ENCODE data around the gene PLSCR4.
A peak's percentile ranks its signal among the peaks of the same experiment; 100 is the strongest.

Gene PLSCR4

GRCh38 chr3:146157325-146158060 is 93.4 kb downstream of the PLSCR4 start:
- H3K9me3 ChIP-seq (replicated peaks; ENCODE audit: low read length): no peaks in the 10 kb centered on the region
- H3K4me1 ChIP-seq (ENCODE audit: control insufficient read depth, insufficient read depth, low read length): peaks cover 33% of the 10 kb centered on the region
- H3K27me3 ChIP-seq (ENCODE audit: control insufficient read depth, insufficient read depth, low read length): no peaks in the 10 kb centered on the region
- peak overlapping the region; percentile 87 for H3K9ac ChIP-seq (ENCODE audit: low read depth, low read length)
- peak overlapping the region; percentile 94 for H3K4me3 ChIP-seq (ENCODE audit: low read length)
- peak overlapping the region; percentile 92 for H3K4me2 ChIP-seq (ENCODE audit: low read length)
- peaks cover 15% of the 10 kb centered on the region for H3K36me3 ChIP-seq (ENCODE audit: insufficient read depth, low read length)

DNA sequence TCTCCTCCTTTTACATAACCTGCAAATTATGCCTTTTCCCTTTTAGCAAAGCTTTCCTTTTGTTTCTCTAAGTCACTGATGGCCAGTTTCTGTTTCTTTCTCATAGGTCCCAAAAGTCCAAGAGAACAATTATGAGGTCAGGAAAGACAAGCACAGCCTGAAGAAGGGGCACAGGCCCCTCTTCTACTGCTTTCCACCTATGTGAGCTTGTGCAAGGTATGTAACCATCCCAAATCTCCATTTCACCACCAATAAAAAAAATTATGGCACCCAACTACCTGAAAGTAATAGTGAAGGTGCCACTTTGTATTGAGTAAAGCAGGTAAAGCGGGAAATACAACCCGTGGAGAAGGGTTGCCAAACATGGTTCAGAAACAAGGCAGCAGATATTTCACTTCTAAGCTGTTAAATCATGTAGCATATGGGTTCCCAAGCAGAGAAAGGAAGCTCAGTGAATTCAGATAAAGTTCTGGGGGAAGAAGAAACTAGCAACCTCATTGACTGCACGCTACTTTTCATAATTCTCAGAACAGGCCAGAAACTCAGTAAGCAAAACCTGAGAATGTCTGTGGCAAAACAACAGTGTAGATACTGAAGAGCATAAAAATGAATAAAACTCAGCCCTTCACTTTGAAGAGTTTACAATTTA is 94.1 kb downstream of the PLSCR4 start:
- peak overlapping the region; percentile 94 for H3K4me3 ChIP-seq (ENCODE audit: low read length)
- H3K4me1 ChIP-seq (ENCODE audit: control insufficient read depth, insufficient read depth, low read length): peaks cover 26% of the 10 kb centered on the region
- no peaks in the 10 kb centered on the region for H3K9me3 ChIP-seq (replicated peaks; ENCODE audit: low read length)
- peak overlapping the region; percentile 92 for H3K4me2 ChIP-seq (ENCODE audit: low read length)
- H3K27me3 ChIP-seq (ENCODE audit: control insufficient read depth, insufficient read depth, low read length): no peaks in the 10 kb centered on the region
- H3K9ac ChIP-seq (ENCODE audit: low read depth, low read length): peak overlapping the region; percentile 87
- peaks cover 19% of the 10 kb centered on the region for H3K36me3 ChIP-seq (ENCODE audit: insufficient read depth, low read length)

DNA sequence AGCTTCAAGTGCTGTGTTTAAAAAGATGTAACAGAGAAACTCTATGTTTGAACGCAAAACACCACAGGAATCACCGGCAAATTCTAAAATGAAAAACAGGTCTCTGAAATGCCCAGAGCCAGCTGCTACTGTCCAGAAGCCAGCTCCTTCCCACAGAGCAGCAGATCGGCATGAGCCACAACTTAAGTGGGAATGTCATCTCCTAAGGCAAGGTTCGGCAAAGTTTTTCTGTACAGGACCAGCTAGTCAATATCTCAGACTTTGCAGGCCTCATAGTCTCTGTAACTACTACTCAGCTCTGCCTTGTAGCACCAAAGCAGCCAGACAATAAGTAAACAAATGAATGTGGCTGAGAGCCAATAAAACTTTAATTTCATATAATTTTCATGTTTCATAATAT is 94.8 kb downstream of the PLSCR4 start:
- Histone ChIP-seq H3K4me2 (ENCODE audit: low read length) (peak overlapping the region; percentile 92), H3K9ac (ENCODE audit: low read depth, low read length) (peak overlapping the region; percentile 87), H3K36me3 (ENCODE audit: insufficient read depth, low read length) (peaks cover 25% of the 10 kb centered on the region), H3K9me3 (replicated peaks; ENCODE audit: low read length) (no peaks in the 10 kb centered on the region), H3K27me3 (ENCODE audit: control insufficient read depth, insufficient read depth, low read length) (no peaks in the 10 kb centered on the region), H3K4me1 (ENCODE audit: control insufficient read depth, insufficient read depth, low read length) (peaks cover 25% of the 10 kb centered on the region), H3K4me3 (ENCODE audit: low read length) (peak overlapping the region; percentile 94)

DNA sequence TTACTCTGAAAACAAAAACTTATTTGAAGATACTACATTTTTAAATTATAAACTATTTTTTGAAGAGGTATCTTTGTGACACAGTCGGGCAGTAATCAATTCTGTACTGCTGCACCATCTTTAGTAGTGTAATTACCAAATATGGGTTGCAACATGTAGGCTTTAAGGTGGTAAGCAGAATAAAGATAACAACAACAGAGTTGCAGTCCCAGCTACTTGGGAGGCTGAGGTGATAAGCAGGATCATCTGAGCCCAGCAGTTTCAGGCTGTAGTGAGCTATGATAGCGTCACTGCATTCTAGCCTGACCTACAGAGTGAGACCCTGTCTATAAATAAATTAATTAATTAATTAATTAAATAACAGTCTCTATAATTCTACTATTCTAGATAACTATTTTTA is 95.9 kb downstream of the PLSCR4 start:
- Histone ChIP-seq H3K9me3 (replicated peaks; ENCODE audit: low read length) (no peaks in the 10 kb centered on the region), H3K4me1 (ENCODE audit: control insufficient read depth, insufficient read depth, low read length) (peaks cover 25% of the 10 kb centered on the region), H3K9ac (ENCODE audit: low read depth, low read length) (no peak overlapping the region)

GRCh38 chr3:146154316-146154715 is 96.6 kb downstream of the PLSCR4 start:
- Histone ChIP-seq H3K9ac (ENCODE audit: low read depth, low read length) (no peak overlapping the region), H3K9me3 (replicated peaks; ENCODE audit: low read length) (no peaks in the 10 kb centered on the region), H3K4me2 (ENCODE audit: low read length) (no peak overlapping the region), H3K27me3 (ENCODE audit: control insufficient read depth, insufficient read depth, low read length) (no peaks in the 10 kb centered on the region), H3K36me3 (ENCODE audit: insufficient read depth, low read length) (peaks cover 37% of the 10 kb centered on the region), H3K4me3 (ENCODE audit: low read length) (no peak overlapping the region), H3K4me1 (ENCODE audit: control insufficient read depth, insufficient read depth, low read length) (peaks cover 25% of the 10 kb centered on the region)

More for the DNA sequence above, 95.9 kb downstream of the PLSCR4 start:
- Histone ChIP-seq H3K4me3 (ENCODE audit: low read length) (no peak overlapping the region), H3K27me3 (ENCODE audit: control insufficient read depth, insufficient read depth, low read length) (no peaks in the 10 kb centered on the region), H3K4me2 (ENCODE audit: low read length) (peak overlapping the region; percentile 19), H3K36me3 (ENCODE audit: insufficient read depth, low read length) (peaks cover 36% of the 10 kb centered on the region)

DNA sequence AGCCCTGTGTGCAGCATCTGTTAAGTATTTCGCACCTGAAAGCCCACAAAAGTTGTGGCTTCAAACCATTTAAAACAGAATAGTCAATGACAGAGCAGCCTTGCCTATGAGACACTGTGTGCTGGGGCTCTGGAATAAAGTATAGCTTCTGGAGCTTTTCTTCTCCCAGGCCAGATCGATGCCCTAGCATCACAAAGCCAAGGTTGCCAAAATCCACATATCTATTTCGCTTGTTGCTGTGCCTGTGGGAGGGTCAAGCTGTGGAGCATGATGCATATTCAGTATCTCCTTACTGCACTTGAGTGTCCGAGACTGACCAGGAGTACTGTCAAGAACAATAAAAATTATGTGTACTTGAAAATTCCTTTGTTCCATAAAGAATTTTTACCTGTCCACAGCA is 97.5 kb downstream of the PLSCR4 start:
- no peak overlapping the region for H3K4me3 ChIP-seq (ENCODE audit: low read length)
- H3K9ac ChIP-seq (ENCODE audit: low read depth, low read length): no peak overlapping the region
- no peaks in the 10 kb centered on the region for H3K27me3 ChIP-seq (ENCODE audit: control insufficient read depth, insufficient read depth, low read length)
- H3K4me1 ChIP-seq (ENCODE audit: control insufficient read depth, insufficient read depth, low read length): peaks cover 30% of the 10 kb centered on the region
- peaks cover 37% of the 10 kb centered on the region for H3K36me3 ChIP-seq (ENCODE audit: insufficient read depth, low read length)
- peak overlapping the region; percentile 20 for H3K4me2 ChIP-seq (ENCODE audit: low read length)
- H3K9me3 ChIP-seq (replicated peaks; ENCODE audit: low read length): no peaks in the 10 kb centered on the region

GRCh38 chr3:146152834-146153233 is 98.1 kb downstream of the PLSCR4 start:
- Histone ChIP-seq H3K9me3 (replicated peaks; ENCODE audit: low read length) (no peaks in the 10 kb centered on the region), H3K4me2 (ENCODE audit: low read length) (peak overlapping the region; percentile 20), H3K9ac (ENCODE audit: low read depth, low read length) (peak overlapping the region; percentile 7), H3K4me1 (ENCODE audit: control insufficient read depth, insufficient read depth, low read length) (peaks cover 27% of the 10 kb centered on the region), H3K27me3 (ENCODE audit: control insufficient read depth, insufficient read depth, low read length) (no peaks in the 10 kb centered on the region), H3K36me3 (ENCODE audit: insufficient read depth, low read length) (peaks cover 37% of the 10 kb centered on the region), H3K4me3 (ENCODE audit: low read length) (no peak overlapping the region)

DNA sequence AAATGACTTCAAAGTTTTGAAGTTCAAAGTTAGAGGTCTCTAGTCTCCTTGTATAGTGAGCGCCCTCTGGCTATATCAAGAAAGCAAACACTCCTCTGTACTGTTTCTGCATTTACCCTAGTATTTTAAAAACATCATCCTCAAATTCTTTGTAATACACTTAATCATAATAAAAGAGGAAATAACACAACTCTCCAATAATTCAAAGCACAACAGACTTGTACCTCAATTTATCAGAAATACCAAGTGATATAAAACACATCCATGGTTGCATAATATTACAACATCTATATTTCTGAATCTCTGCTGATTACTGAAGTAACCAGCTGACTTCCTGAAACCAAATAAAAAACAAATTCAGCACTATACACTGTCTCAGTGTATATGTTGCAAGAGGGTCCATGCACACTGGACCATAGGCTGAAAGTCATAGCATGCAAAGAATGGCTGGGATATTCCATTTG is 102.4 kb downstream of the PLSCR4 start:
- Histone ChIP-seq H3K4me1 (ENCODE audit: control insufficient read depth, insufficient read depth, low read length) (peaks cover 13% of the 10 kb centered on the region), H3K36me3 (ENCODE audit: insufficient read depth, low read length) (peaks cover 54% of the 10 kb centered on the region), H3K27me3 (ENCODE audit: control insufficient read depth, insufficient read depth, low read length) (no peaks in the 10 kb centered on the region), H3K9me3 (replicated peaks; ENCODE audit: low read length) (no peaks in the 10 kb centered on the region), H3K9ac (ENCODE audit: low read depth, low read length) (no peak overlapping the region), H3K4me2 (ENCODE audit: low read length) (no peak overlapping the region), H3K4me3 (ENCODE audit: low read length) (no peak overlapping the region)

DNA sequence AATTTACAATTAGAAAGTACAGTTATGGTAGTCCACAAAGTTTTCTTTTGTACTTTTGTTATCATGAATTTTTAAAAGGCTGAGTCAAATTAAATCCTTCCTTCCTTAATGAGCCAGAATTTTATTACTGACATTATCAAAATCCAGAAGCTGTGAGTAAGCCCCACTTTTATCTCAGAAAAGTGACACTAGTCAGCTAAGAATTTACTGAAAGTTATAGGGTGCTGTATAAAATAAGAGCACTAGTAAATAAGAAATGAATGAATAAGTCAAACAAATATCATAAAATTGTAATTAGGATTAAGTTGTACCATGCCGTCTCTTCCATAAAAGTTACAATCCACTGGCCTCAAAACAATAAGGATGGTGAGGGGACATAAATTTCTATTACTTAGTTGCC is 105.3 kb downstream of the PLSCR4 start:
- H3K9me3 ChIP-seq (replicated peaks; ENCODE audit: low read length): no peaks in the 10 kb centered on the region
- H3K36me3 ChIP-seq (ENCODE audit: insufficient read depth, low read length): peaks cover 31% of the 10 kb centered on the region
- peaks cover 24% of the 10 kb centered on the region for H3K4me1 ChIP-seq (ENCODE audit: control insufficient read depth, insufficient read depth, low read length)
- H3K4me3 ChIP-seq (ENCODE audit: low read length): no peak overlapping the region
- H3K9ac ChIP-seq (ENCODE audit: low read depth, low read length): no peak overlapping the region
- no peaks in the 10 kb centered on the region for H3K27me3 ChIP-seq (ENCODE audit: control insufficient read depth, insufficient read depth, low read length)
- no peak overlapping the region for H3K4me2 ChIP-seq (ENCODE audit: low read length)

DNA sequence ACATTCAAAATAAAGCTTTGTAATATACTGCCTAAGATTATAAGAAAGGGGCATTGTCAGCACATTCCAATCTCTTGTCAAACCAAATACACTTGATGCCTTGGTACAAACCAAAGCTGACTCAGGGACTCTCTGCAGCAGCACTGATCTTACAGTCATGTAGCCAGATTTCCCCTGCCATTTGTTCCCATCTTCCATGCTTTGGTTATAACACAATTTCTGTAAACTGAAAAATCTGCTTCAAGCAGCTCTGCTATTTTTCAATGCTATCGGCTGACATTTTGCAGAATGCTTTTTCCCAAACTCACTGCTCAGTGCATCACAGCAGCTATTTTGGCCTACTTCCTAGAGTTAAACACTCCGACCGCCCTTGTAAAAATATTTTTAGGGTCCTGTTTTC is 108.1 kb downstream of the PLSCR4 start:
- Histone ChIP-seq H3K4me2 (ENCODE audit: low read length) (peak overlapping the region; percentile 21), H3K27me3 (ENCODE audit: control insufficient read depth, insufficient read depth, low read length) (no peaks in the 10 kb centered on the region), H3K4me3 (ENCODE audit: low read length) (no peak overlapping the region), H3K36me3 (ENCODE audit: insufficient read depth, low read length) (peaks cover 22% of the 10 kb centered on the region), H3K4me1 (ENCODE audit: control insufficient read depth, insufficient read depth, low read length) (peaks cover 29% of the 10 kb centered on the region), H3K9me3 (replicated peaks; ENCODE audit: low read length) (no peaks in the 10 kb centered on the region), H3K9ac (ENCODE audit: low read depth, low read length) (no peak overlapping the region)
